ENCODE data around the gene OGFOD3. TPM values are rescaled to one million over a fixed set of nuclear protein-coding genes. Genes with fewer than 3 reads are reported as not detected.

Gene OGFOD3
- total RNA-seq, 1 donor from 2014 or later: 36.7 TPM

Other genes starting within 250 kb of the OGFOD3 start
- gene CCDC57, start 205.7 kb downstream of the OGFOD3 start, total RNA-seq: 6.9 and 9.3 TPM in 2 replicates
- 101 and 137 TPM in 2 replicates for gene SLC16A3, start 189.5 kb downstream of the OGFOD3 start, total RNA-seq
- gene CSNK1D, start 144.9 kb downstream of the OGFOD3 start, total RNA-seq: 58.5 and 58.9 TPM in 2 replicates
- gene CD7, start 101.0 kb downstream of the OGFOD3 start, total RNA-seq: not detected in 2 replicates
- gene SECTM1, start 84.8 kb downstream of the OGFOD3 start, total RNA-seq: 2.0 and 4.4 TPM in 2 replicates
- gene TEX19, start 59.3 kb downstream of the OGFOD3 start, total RNA-seq: 0.11 TPM in 1 of 2 replicates, not detected in the other
- not detected in 2 replicates for gene UTS2R, start 46.8 kb downstream of the OGFOD3 start, total RNA-seq
- gene HEXD, start 239 bp downstream of the OGFOD3 start, total RNA-seq: 9.6 and 11.3 TPM in 2 replicates
- 44.8 and 52.4 TPM in 2 replicates for gene CYBC1, start 32.2 kb upstream of the OGFOD3 start, total RNA-seq
- gene NARF, start 40.2 kb upstream of the OGFOD3 start, total RNA-seq: 43.7 and 51.4 TPM in 2 replicates
- gene FOXK2, start 101.1 kb upstream of the OGFOD3 start, total RNA-seq: 29.7 and 31.6 TPM in 2 replicates
- gene WDR45B, start 229.9 kb upstream of the OGFOD3 start, total RNA-seq: 59.4 and 79.9 TPM in 2 replicates

All from pulmonary artery endothelial cell (primary cell).